Endothelial cell (in vitro differentiated cells): Measurements from ENCODE around the gene SSNA1. TPM values are rescaled to one million over a fixed set of nuclear protein-coding genes. Genes with fewer than 3 reads are reported as not detected.

Source experiments
- DNase-seq: peaks from one replicate; pipeline ENCODE4 v3.0.0; 2021; ENCODE audit warnings: low spot score
- H3K27ac Mint-ChIP-seq: one replicate; pipeline ENCODE4 v1.8.0; 2021; ENCODE audit warnings: mixed read lengths, inconsistent platforms; ENCODE audit not compliant: unreplicated experiment
- H3K27me3 Mint-ChIP-seq: one replicate; pipeline ENCODE4 v1.8.0; 2021; ENCODE audit warnings: mild to moderate bottlenecking, moderate library complexity, mixed read lengths, inconsistent platforms; ENCODE audit not compliant: unreplicated experiment
- H3K36me3 Mint-ChIP-seq: one replicate; pipeline ENCODE4 v1.8.0; 2021; ENCODE audit warnings: mild to moderate bottlenecking, low read depth, mixed read lengths, inconsistent platforms; ENCODE audit not compliant: unreplicated experiment
- H3K4me1 Mint-ChIP-seq: one replicate; pipeline ENCODE4 v1.8.0; 2021; ENCODE audit warnings: mild to moderate bottlenecking, mixed read lengths, inconsistent platforms; ENCODE audit not compliant: unreplicated experiment
- H3K4me3 Mint-ChIP-seq: one replicate; pipeline ENCODE4 v1.8.0; 2021; ENCODE audit warnings: mild to moderate bottlenecking, mixed read lengths, inconsistent platforms; ENCODE audit not compliant: unreplicated experiment
- H3K9me3 Mint-ChIP-seq: one replicate; pipeline ENCODE4 v1.8.0; 2021; ENCODE audit warnings: mixed read lengths, inconsistent platforms; ENCODE audit not compliant: unreplicated experiment
- total RNA-seq: library from RNA; stranded (reverse); fragmentation: NEBNext Ultra II Directional; extraction: Animal tissue kit (Norgen Biotek cat#: 25700); gene quantifications from one replicate; pipeline ENCODE4 v1.2.1, GENCODE V29; 2021; ENCODE audit not compliant: unreplicated experiment
- TF ChIP-seq, protein P1 (sequence below): fragments of 200-600 bp; sonication (generic); IDR thresholded peaks from one replicate; pipeline ENCODE4 v1.5.0; 2021; ENCODE audit warnings: antibody characterized with exemption; ENCODE audit not compliant: unreplicated experiment

SSNA1 gene
- total RNA-seq, 1 donor from 2014 or later, result 53.8 TPM

DNA sequence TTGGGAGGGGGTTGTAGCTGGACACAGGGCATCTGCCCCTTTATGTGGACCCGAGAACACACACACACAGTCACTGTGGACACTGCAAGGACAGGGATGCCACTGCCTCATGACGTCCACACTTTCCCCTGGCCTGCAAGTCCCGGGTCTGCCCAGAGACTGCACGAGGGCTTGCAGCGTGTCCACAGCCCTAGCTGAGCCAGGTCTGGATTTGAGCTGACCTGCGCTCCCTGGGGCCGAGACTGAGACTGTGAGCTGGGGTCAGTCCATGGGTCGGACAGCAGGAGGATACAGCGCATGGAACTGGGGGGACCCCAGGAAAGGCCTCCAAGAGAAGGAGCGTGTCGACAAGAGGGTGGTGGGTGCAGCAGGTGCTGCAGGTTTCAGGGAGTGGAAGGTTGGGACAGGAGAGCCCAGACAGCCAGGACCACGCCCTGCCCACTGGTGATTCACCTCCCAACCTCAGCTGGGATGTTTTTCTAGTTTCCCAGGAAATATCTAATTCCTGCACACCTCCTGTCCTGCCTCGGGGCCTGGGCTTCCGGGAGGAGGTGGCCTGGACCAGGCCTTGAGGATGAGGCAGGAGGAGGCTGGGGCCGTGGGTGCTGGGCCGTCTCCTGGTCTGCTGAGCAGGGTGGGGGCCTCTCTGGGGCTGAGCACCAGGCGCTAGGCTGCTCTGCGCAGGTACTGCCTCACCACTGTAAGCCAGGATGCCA is 38.0 kb downstream of the SSNA1 start:
- TF ChIP-seq, protein P1, sequence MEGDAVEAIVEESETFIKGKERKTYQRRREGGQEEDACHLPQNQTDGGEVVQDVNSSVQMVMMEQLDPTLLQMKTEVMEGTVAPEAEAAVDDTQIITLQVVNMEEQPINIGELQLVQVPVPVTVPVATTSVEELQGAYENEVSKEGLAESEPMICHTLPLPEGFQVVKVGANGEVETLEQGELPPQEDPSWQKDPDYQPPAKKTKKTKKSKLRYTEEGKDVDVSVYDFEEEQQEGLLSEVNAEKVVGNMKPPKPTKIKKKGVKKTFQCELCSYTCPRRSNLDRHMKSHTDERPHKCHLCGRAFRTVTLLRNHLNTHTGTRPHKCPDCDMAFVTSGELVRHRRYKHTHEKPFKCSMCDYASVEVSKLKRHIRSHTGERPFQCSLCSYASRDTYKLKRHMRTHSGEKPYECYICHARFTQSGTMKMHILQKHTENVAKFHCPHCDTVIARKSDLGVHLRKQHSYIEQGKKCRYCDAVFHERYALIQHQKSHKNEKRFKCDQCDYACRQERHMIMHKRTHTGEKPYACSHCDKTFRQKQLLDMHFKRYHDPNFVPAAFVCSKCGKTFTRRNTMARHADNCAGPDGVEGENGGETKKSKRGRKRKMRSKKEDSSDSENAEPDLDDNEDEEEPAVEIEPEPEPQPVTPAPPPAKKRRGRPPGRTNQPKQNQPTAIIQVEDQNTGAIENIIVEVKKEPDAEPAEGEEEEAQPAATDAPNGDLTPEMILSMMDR, result no peak
- H3K4me3 Mint-ChIP-seq, result no peak overlapping the region
- no peaks in the 10 kb centered on the region for H3K36me3 Mint-ChIP-seq
- no peaks in the 10 kb centered on the region for H3K4me1 Mint-ChIP-seq
- DNase-seq, result no peak
- no peaks in the 10 kb centered on the region for H3K9me3 Mint-ChIP-seq
- no peak overlapping the region for H3K27ac Mint-ChIP-seq
- peaks cover 7% of the 10 kb centered on the region for H3K27me3 Mint-ChIP-seq

DNA sequence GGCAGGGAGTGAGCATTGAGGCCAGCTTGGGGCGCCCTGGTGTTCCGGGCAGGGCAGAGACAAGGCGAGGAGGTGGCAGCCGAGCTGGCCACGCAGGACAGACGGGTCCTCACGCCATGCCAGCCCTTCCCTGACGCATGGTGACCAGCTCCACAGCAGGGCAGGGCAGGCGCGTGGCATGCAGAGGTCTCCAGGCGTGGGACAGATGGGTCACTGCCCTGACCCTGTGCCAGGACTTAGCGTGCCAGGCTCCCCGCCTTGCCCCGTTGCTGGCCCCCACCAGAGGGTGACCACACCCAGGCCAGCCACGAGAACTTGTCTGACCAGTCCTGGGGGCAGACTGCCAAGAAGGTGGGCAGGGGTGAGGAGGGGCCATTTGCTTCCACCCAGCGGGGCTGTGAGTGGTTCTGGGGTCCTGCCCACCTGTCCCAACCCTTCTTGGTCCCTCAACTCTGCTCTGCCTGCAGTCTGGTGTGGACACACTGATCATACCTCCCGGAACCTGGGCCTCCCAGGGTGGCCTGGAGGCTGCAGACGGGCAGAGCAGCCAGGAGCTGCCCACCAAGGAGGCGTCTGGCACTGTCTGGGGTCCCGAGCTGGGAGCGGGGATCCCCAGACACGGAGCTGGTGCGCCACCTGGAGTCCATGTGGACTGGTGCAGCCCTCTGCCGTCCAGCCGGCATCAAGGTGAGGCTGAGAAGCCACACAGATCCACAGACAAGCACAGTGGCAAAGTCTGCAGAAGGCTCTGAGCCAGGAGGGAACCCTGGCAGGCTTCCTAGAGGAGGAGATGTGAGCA is 38.8 kb downstream of the SSNA1 start, which contains the start of gene RNF224:
Gene RNF224, plus strand, starts transcription at position 449 of the 799 bp plus-strand sequence. CDS start 834 bp downstream, outside the sequence.
- H3K27me3 Mint-ChIP-seq, result peaks cover 7% of the 10 kb centered on the region
- H3K36me3 Mint-ChIP-seq, result no peaks in the 10 kb centered on the region
- H3K4me3 Mint-ChIP-seq, result no peak within 1 kb of the TSS
- no peaks in the 10 kb centered on the region for H3K9me3 Mint-ChIP-seq
- H3K4me1 Mint-ChIP-seq, result no peaks in the 10 kb centered on the region
- DNase-seq, result peak; percentile 84
- H3K27ac Mint-ChIP-seq, result no peak within 1 kb of the TSS
- TF ChIP-seq, protein P1, result peak; percentile 81

DNA sequence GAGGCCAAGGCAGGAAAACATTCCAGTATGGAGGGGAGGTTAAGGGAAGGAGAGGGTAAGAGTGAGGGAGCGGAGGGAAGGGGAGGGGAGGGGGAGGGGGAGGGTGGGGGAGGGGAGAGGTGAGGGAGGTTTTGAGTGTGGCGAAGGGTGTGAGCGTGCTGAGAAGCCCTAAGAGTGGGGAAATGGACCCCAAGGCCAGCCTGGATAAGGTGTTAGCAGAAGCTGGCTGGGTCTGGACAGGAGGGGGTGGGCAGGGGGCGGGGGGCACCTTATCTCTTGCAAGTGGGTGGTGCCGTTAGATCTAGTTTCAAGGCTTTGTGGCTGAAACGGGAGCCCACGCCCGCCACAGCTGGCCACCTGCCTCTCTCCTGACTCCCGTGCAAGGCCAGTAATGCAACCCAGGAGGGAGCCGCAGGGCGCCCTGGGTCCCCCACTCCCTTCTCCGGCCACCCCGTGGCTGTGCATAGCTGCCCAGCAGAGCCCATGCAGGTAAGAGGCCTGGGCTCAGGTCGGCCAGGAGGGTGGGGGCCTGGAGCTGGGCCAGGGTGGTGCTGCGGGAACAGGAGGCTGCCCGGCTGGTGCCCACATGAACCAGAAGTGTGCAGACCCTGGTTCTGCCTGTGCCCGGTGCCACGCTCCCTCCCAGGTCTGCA is 39.5 kb downstream of the SSNA1 start:
- DNase-seq, result no peak
- Mint-ChIP-seq H3K27me3 (peaks cover 7% of the 10 kb centered on the region), H3K9me3 (no peaks in the 10 kb centered on the region), H3K36me3 (no peaks in the 10 kb centered on the region), H3K4me3 (no peak overlapping the region), H3K27ac (no peak overlapping the region), H3K4me1 (no peaks in the 10 kb centered on the region)
- TF ChIP-seq, protein P1, result no peak

DNA sequence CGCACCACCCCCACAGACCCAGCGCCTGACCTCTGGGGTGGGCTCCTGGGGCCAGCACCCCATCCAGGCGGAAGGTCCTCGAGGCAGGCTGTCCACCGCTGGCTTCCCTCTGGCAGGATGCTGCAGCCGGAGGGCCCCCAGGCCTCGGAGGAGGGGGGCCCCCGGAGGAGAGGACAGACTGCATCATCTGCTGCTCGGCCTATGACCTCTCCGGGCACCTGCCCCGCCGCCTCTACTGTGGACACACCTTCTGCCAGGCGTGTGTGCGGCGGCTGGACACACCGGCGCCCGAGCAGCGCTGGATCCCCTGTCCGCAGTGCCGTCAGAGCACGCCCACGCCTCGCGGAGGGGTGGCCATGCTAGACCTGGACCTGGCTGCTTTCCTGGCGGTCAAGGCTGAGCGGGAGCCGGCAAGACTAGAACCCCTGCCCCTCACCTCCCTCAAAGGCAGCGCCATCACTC is 40.1 kb downstream of the SSNA1 start:
- Mint-ChIP-seq H3K4me3 (no peak overlapping the region), H3K27me3 (peaks cover 7% of the 10 kb centered on the region), H3K4me1 (no peaks in the 10 kb centered on the region), H3K9me3 (no peaks in the 10 kb centered on the region), H3K27ac (no peak overlapping the region), H3K36me3 (no peaks in the 10 kb centered on the region)
- no peak for DNase-seq
- TF ChIP-seq, protein P1, result no peak
